Measurements from ENCODE around the gene CISD3.

The CISD3 gene

GRCh38 chr17:38729886-38730525, at the start of gene CISD3:
Gene CISD3, plus strand, starts transcription at chr17:38730341. Its CDS starts 18 bp downstream, at chr17:38730359.
- peak; percentile 81 for DNase-seq

- DNase-seq = no peak
These were observed 49.0 kb upstream of the CISD3 start for GRCh38 chr17:38681096-38681495.

- no peak for DNase-seq
These were observed 44.6 kb upstream of the CISD3 start for GRCh38 chr17:38685491-38685890.

- DNase-seq = no peak
These were observed 42.9 kb upstream of the CISD3 start for GRCh38 chr17:38687286-38687685.

- DNase-seq = no peak
These were observed 39.8 kb upstream of the CISD3 start for GRCh38 chr17:38690386-38690785.

GRCh38 chr17:38691154-38691553, 39.0 kb upstream of the CISD3 start:
- DNase-seq = no peak

GRCh38 chr17:38693700-38694329, 36.3 kb upstream of the CISD3 start:
- DNase-seq = no peak

- no peak for DNase-seq
These were observed 32.9 kb upstream of the CISD3 start for GRCh38 chr17:38697061-38697820.

GRCh38 chr17:38698760-38699159, 31.4 kb upstream of the CISD3 start:
- DNase-seq = no peak

- peak; percentile 39 for DNase-seq
These were observed 28.5 kb upstream of the CISD3 start for GRCh38 chr17:38701504-38702165.

GRCh38 chr17:38702166-38702915, 27.8 kb upstream of the CISD3 start:
- DNase-seq = peak; percentile 80

- no peak for DNase-seq
These were observed 27.0 kb upstream of the CISD3 start for GRCh38 chr17:38702916-38703741.

GRCh38 chr17:38703742-38704605, 26.2 kb upstream of the CISD3 start:
- peak; percentile 68 for DNase-seq

- peak; percentile 69 for DNase-seq
These were observed 25.3 kb upstream of the CISD3 start, which contains the start of gene MLLT6 for GRCh38 chr17:38704606-38705522. Gene MLLT6, plus strand, starts transcription at chr17:38705273. Its CDS starts 360 bp downstream, at chr17:38705633.

GRCh38 chr17:38705523-38705802, 24.7 kb upstream of the CISD3 start:
- no peak for DNase-seq

GRCh38 chr17:38705803-38706504, 24.2 kb upstream of the CISD3 start:
- no peak for DNase-seq

- no peak for DNase-seq
These were observed 23.5 kb upstream of the CISD3 start for GRCh38 chr17:38706505-38707216.

GRCh38 chr17:38707678-38708351, 22.3 kb upstream of the CISD3 start:
- DNase-seq = no peak
